ENCODE results near the gene NFIA.

NFIA gene

DNA sequence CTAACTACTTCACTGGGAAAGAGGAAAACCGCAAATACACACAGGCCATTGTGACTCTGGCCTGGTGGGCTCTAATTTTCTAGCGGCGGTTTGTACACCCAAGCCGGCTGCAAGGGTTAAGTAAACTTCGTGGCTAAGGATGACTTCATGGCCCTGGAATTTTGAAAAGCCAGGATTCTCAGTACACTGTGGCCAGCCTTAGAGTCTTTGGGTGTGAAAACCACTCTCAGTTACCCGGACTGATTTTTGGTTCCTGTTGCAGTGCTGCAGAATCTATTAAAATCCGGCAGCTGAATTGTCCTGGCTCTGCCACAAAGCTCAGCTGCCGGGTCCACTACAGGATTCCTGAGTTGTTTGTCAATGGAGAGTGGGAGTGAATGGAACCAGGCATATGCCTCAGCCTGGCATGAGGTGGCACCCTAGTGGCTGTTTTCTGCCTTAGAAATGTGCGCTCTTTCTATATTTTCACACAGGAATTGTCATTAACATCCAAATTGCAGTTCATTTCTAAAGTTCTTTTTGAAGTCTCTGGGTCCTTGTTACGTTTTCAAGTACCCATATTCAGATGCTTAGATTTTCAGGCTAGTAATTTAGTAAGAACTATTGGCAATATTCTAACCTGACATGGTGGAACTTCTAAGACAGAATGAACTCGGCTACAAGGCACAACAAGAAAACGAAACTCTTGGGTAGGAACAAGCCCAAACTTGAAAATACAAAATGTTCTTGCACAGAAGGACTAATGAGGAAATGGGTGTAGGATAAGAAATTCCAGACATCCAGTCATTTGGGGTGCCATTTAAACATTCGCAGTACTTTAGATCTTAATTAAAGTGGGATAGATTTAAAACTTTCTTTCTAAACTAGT lies 255.9 kb downstream of the NFIA start:
- H3K27ac ChIP-seq: peak overlapping the region; percentile 79 to 85
- H3K4me3 ChIP-seq: peak overlapping the region; percentile 55
- TF ChIP-seq, protein P1, sequence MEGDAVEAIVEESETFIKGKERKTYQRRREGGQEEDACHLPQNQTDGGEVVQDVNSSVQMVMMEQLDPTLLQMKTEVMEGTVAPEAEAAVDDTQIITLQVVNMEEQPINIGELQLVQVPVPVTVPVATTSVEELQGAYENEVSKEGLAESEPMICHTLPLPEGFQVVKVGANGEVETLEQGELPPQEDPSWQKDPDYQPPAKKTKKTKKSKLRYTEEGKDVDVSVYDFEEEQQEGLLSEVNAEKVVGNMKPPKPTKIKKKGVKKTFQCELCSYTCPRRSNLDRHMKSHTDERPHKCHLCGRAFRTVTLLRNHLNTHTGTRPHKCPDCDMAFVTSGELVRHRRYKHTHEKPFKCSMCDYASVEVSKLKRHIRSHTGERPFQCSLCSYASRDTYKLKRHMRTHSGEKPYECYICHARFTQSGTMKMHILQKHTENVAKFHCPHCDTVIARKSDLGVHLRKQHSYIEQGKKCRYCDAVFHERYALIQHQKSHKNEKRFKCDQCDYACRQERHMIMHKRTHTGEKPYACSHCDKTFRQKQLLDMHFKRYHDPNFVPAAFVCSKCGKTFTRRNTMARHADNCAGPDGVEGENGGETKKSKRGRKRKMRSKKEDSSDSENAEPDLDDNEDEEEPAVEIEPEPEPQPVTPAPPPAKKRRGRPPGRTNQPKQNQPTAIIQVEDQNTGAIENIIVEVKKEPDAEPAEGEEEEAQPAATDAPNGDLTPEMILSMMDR (IDR thresholded peaks at IDR 0.05): peak; percentile 49
- DNase-seq (ENCODE audit: low spot score): peak; percentile 91

DNA sequence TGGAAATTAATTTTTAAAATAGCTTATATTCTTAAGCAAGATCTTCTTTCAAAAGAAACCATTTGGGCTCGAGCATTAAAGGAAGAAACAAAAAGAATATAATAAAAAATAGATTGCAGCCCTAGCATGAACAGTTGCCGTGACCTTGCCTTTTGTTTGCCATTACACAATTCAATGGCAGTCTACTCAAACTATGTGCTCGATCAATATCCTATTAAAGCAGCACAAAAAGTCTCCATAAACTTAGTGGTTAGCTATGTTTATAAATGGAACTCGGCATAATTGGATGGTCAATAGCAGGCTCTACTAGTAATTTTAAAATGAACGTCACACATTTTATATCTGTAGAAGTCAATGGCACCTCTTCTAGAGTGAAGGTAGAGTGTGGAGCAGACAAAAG lies 256.5 kb downstream of the NFIA start:
- H3K4me3 ChIP-seq: peak overlapping the region; percentile 55

DNA sequence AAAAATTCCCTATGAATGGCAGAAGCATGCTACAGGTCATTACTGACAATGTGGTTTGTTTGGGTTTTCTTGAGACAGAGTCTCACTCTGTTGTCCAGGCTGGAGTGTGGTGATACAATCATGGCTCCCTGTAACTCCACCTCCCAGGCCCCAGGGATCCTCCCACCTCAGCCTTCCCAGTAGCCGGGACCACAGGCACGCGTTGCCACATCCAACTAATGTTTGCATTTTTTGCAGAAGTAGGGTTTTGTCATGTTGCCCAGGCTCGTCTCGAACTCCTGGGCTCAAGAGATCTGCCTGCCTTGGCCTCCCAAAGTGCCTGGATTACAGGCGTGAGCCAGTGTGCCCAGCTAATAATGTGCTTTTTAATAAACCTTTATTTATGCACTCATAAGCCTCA lies 259.1 kb downstream of the NFIA start:
- no peak for DNase-seq (ENCODE audit: low spot score)
- Histone ChIP-seq H3K4me3 (no peak overlapping the region), H3K27ac (no peak overlapping the region)
- TF ChIP-seq, protein P1 (IDR thresholded peaks at IDR 0.05): no peak

More for the DNA sequence above, 256.5 kb downstream of the NFIA start:
- peak overlapping the region; percentile 79 to 85 for H3K27ac ChIP-seq
- TF ChIP-seq, protein P1 (IDR thresholded peaks at IDR 0.05): no peak
- no peak for DNase-seq (ENCODE audit: low spot score)

DNA sequence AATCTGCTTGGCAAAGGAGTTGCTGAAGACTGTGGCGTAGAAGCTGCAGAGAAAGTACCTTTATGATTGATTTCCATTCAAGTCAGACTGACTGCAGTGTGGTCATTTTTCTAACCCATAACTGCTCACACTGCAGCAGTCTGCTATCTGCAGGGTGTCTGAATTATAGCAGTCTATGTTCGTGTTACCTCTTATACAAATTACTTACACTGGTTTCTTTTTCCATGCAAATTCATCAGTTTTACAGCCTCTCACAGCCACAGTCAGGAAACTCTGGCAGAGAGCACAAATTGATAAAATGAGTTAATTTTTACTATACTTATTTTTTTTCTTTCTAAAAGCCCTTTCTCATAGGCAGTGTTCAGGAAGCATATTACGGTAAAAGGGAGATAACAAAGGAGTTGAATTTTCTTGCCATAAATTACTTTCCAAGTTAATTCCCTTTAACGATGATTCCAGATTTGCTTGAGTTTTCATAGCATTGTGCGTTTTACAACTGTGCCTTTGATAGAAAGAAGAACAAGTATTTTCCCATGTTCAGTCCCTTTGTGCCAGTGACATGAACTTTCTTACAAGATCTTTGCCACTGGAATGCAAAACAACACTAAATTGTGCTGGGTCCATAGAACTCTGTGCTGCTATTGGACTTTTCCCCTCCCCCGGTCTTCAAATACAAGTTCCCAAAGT lies 261.5 kb downstream of the NFIA start:
- DNase-seq (ENCODE audit: low spot score): no peak
- Histone ChIP-seq H3K27ac (peak overlapping the region in 1 of 2 donors; percentile 60), H3K4me3 (peak overlapping the region; percentile 37)
- TF ChIP-seq, protein P1 (IDR thresholded peaks at IDR 0.05): no peak

DNA sequence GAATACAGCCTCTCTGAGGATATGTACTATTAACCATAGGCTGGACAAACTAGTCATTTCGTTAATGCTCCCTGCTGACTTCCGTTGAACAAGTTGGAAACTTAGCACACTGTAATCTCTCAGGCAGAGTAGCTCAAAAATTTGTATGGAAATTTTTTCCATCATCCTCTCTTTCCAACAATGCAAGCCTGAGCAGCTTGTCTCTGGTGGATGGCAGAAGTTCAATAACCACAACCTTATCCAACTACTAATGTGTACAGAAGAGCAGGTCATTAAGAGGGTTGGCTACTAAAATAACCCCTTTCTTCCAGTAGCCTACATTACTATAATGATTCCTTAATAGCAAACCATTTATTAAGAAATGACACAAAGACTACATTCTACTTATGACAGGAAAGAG lies 262.3 kb downstream of the NFIA start:
- DNase-seq (ENCODE audit: low spot score): no peak
- H3K27ac ChIP-seq: peak overlapping the region in 1 of 2 donors; percentile 60
- H3K4me3 ChIP-seq: peak overlapping the region; percentile 16
- TF ChIP-seq, protein P1 (IDR thresholded peaks at IDR 0.05): no peak

DNA sequence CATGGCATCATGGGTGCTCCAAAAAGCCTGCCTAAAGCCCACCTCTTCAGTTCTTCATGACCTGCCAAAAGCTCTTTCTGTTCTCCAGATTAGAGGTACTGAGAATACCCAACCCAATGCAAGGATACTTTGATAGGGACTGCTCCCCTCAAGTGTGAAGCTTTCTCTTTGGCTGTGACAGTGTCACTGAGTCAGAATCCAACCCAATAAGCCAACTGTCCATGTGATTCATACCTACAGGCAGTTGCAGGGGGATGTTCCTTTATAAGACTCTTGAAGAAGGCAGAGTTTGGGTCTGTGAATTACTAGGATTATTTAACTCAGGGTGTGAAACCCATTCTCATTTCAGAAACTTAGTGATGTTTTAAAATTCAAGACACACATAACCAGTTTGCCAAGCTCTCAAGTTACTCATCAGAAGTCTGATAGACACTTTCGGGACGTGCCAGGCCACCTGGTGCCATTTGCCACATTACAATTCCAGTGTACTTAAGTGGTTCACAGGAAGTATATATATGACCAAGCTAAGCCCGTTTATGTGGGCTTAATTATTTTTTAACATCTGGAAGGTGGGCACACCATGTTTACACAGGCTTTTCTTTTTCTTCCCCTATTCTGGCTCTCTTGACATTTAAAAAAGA lies 265.8 kb downstream of the NFIA start:
- Histone ChIP-seq H3K4me3 (no peak overlapping the region), H3K27ac (no peak overlapping the region)
- TF ChIP-seq, protein P1 (IDR thresholded peaks at IDR 0.05): no peak
- no peak for DNase-seq (ENCODE audit: low spot score)

Data from coronary artery (tissue), 2 donors.